ENCODE results near the gene CACNA1A. TPM values are rescaled to one million over a fixed set of nuclear protein-coding genes. Genes with fewer than 3 reads are reported as not detected.

The CACNA1A gene
- total RNA-seq, 6 experiments from 2014 or later = 0.11 TPM; not detected in 5

DNA sequence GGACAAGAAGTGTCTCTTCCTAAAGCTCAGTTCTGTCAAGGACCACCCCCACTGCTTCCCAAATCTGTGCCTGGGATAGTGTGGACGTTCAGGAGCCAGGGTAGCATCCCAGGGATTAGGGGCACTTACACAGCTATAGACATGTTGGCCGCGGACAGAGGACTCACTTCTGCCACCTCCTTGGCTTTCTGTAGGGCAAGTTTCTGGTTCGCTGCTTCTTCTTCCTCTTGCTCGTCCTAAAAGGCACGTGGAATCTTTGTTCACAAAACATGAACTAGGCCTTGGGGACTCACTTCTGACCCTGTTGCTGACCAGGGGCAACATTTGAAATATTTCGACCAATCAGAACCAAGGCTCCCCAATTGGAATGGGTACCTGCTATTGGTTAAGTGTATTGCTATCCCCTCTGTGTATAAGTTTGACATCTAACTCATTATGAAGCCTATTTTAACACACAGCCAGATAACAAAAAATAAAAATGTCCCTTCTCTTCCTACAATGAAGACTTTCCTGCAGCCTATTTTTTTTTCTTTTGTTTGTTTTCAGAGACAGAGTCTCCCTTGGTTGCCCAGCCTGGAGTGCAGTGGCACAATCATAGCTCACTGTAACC lies 205.8 kb downstream of the CACNA1A start:
- Histone ChIP-seq H3K27me3 (no peaks in the 10 kb centered on the region), H3K4me3 (no peak overlapping the region), H3K4me1 (no peaks in the 10 kb centered on the region), H3K36me3 (no peaks in the 10 kb centered on the region), H3K27ac (no peak overlapping the region), H3K9me3 (no peaks in the 10 kb centered on the region)
- DNase-seq (no peak), ATAC-seq (no peak)
- intact Hi-C loops (cut with DNase I) = no loop called here
- 45% methylated on average over 5 of the region's 7 CpGs for WGBS (ENCODE audit: insufficient coverage, low coverage, low lambda C conversion rate, missing lambda C conversion rate)
- TF ChIP-seq, protein P1, sequence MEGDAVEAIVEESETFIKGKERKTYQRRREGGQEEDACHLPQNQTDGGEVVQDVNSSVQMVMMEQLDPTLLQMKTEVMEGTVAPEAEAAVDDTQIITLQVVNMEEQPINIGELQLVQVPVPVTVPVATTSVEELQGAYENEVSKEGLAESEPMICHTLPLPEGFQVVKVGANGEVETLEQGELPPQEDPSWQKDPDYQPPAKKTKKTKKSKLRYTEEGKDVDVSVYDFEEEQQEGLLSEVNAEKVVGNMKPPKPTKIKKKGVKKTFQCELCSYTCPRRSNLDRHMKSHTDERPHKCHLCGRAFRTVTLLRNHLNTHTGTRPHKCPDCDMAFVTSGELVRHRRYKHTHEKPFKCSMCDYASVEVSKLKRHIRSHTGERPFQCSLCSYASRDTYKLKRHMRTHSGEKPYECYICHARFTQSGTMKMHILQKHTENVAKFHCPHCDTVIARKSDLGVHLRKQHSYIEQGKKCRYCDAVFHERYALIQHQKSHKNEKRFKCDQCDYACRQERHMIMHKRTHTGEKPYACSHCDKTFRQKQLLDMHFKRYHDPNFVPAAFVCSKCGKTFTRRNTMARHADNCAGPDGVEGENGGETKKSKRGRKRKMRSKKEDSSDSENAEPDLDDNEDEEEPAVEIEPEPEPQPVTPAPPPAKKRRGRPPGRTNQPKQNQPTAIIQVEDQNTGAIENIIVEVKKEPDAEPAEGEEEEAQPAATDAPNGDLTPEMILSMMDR (IDR thresholded peaks at IDR 0.05) = no peak
- TF ChIP-seq POLR2A (IDR thresholded peaks at IDR 0.05) = no peak

GRCh38 chr19:13299838-13300237 lies 206.4 kb downstream of the CACNA1A start:
- 38% methylated on average over 7 of the region's 10 CpGs for WGBS (ENCODE audit: insufficient coverage, low coverage, low lambda C conversion rate, missing lambda C conversion rate)
- Histone ChIP-seq H3K27me3 (no peaks in the 10 kb centered on the region), H3K9me3 (no peaks in the 10 kb centered on the region), H3K27ac (no peak overlapping the region), H3K4me3 (no peak overlapping the region), H3K4me1 (no peaks in the 10 kb centered on the region), H3K36me3 (no peaks in the 10 kb centered on the region)
- intact Hi-C loops (cut with DNase I) = no loop called here
- ATAC-seq = no peak
- no peak for DNase-seq
- TF ChIP-seq POLR2A (IDR thresholded peaks at IDR 0.05) = no peak
- TF ChIP-seq, protein P1 (IDR thresholded peaks at IDR 0.05) = no peak

DNA sequence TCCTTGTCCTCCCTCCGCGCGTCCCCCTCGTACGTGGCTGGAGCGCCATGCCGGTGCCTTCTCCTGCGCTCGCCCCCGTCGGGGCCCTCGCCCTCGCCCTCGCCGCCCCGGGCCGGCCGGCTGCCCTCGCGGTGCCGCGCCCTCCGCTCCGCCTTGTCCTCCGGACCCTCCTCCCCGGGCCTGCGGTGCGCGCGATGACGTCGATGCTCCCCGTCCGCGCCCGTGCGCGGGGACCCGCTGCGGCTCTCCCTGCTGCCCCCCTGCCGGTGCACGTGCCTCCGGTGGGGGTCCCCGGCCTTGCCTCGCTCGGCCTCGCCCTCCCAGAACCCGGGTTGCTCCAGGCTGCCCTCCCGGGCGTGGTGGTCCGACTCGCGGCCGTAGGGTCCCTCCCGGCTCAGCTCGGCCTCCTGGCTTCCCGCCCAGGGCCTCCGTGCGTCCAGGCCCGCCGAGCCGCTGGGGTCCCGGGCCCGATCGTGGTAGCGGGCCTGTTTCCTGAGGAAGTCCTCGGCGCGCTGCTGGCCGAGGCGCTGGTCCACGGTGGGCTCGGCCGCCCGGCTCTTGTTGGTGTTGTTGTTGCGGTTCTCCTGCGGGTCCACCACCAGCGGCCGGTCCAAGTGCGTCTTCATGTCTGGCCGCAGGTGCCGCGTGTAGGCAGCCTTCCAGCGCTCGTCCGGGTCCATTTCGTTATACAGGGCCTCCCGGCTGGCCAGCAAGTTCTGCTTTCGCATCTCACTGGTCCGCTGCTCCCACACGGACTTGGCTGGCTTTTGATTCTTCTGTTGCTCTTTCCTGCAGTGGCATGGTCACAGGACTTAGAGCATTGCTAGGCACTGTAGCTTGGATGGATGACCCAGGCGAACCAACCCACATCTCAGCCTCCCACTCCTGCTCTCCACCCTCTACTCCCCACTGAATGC lies 207.5 kb downstream of the CACNA1A start:
- DNase-seq (no peak), ATAC-seq (peak in 1 of 4 donors; percentile 24)
- H3K36me3 ChIP-seq = no peaks in the 10 kb centered on the region
- no peaks in the 10 kb centered on the region for H3K4me1 ChIP-seq
- H3K27ac ChIP-seq = no peak overlapping the region
- intact Hi-C loops (cut with DNase I) = no loop called here
- H3K27me3 ChIP-seq = no peaks in the 10 kb centered on the region
- TF ChIP-seq POLR2A (IDR thresholded peaks at IDR 0.05) = no peak
- TF ChIP-seq, protein P1 (IDR thresholded peaks at IDR 0.05) = no peak
- H3K4me3 ChIP-seq = no peak overlapping the region
- no peaks in the 10 kb centered on the region for H3K9me3 ChIP-seq
- 27% methylated on average over 14 of the region's 92 CpGs for whole genome bisulfite sequencing (ENCODE audit: insufficient coverage, low coverage, low lambda C conversion rate, missing lambda C conversion rate)

DNA sequence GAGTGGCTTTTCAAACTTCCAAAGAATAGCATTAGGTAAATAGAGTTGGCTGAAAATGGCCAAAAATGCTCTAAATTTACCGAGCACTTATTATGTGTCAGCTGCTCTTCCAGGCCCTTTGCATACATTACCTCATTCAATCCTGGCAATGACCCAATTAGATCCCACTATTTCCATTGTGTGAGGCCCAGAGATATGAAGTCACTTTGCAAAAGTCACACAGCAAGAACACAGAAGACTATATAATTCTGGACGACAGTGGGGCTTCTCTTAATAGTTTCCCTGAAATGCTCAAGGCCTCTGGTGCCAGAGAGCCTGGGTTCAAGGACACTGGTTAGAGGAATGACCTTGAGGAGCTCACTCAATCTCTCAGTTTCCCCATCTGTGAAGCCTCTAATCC lies 209.3 kb downstream of the CACNA1A start:
- H3K4me3 ChIP-seq = no peak overlapping the region
- 60% methylated on average over 1 of the region's 2 CpGs for WGBS (ENCODE audit: insufficient coverage, low coverage, low lambda C conversion rate, missing lambda C conversion rate)
- no peaks in the 10 kb centered on the region for H3K4me1 ChIP-seq
- no peak overlapping the region for H3K27ac ChIP-seq
- DNase-seq (no peak), ATAC-seq (no peak)
- TF ChIP-seq POLR2A (IDR thresholded peaks at IDR 0.05) = no peak
- TF ChIP-seq, protein P1 (IDR thresholded peaks at IDR 0.05) = no peak
- H3K27me3 ChIP-seq = no peaks in the 10 kb centered on the region
- intact Hi-C loops (cut with DNase I) = no loop called here
- H3K9me3 ChIP-seq = no peaks in the 10 kb centered on the region
- H3K36me3 ChIP-seq = no peaks in the 10 kb centered on the region
